GM19463 (cell line): Measurements from ENCODE around the gene TNFRSF8.

Experiments
- ATAC-seq: cut with Tn5 transposase; IDR thresholded peaks from one replicate; pipeline ENCODE4 v1.9.1; 2021; ENCODE audit warnings: mild to moderate bottlenecking, moderate library complexity; ENCODE audit not compliant: unreplicated experiment

TNFRSF8 gene

GRCh38 chr1:12140515-12141162 lies 77.5 kb downstream of the TNFRSF8 start:
- no peak for ATAC-seq

GRCh38 chr1:12141163-12141850 lies 78.2 kb downstream of the TNFRSF8 start:
- no peak for ATAC-seq

GRCh38 chr1:12142141-12142823 lies 79.2 kb downstream of the TNFRSF8 start:
- no peak for ATAC-seq

- ATAC-seq = no peak
Observed at GRCh38 chr1:12142891-12143630, 80.0 kb downstream of the TNFRSF8 start.

DNA sequence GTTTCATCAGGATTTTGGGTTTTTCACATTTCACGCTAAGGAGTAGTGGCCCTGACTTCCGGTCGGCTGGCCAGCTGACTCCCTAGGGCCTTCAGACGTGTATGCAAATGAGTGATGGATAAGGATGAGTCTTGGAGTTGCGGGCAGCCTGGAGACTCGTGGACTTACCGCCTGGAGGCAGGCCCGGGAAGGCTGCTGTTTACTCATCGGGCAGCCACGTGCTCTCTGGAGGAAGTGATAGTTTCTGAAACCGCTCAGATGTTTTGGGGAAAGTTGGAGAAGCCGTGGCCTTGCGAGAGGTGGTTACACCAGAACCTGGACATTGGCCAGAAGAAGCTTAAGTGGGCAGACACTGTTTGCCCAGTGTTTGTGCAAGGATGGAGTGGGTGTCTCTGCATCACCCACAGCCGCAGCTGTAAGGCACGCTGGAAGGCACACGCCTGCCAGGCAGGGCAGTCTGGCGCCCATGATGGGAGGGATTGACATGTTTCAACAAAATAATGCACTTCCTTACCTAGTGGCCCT lies 80.6 kb downstream of the TNFRSF8 start:
- ATAC-seq = no peak

DNA sequence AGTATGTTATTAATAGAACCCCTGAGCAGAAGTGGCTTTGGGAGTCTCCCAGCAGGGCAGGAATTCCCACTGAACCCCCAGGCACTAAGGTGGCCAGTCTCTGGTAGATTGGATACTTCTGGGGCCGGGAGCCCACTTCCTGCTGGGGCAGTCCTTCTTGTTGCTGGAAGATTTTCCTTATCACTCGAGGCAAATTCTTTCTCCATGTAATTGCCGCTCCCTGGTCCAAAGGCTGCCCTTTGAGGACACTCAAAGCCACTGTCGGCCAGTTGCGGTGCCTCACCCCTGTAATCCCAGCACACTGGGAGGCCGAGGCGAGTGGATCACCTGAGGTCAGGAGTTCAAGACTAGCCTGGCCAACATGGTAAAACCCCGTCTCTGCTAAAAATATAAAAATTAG lies 81.1 kb downstream of the TNFRSF8 start:
- no peak for ATAC-seq

DNA sequence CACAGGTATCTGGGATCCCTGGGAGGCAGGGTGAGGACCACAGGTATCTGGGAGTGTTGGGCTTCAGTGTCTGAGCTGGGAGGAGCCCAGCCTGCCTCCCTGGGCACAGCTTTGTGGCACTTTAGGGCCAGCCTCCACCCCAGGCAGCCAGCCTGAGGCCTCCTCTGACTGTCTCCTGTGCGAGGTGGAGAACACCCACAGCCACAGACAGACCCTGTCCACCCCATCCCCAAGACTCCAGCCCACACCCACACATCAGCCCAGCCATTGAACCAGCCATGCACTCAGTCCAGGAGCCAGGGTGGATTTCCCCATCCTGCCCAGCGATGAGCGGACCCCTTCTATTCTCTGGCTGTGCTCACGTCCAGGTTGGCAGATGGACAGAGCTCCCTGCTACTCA lies 81.9 kb downstream of the TNFRSF8 start:
- ATAC-seq = no peak

- ATAC-seq = no peak
Observed at GRCh38 chr1:12145616-12146342, 82.7 kb downstream of the TNFRSF8 start.

GRCh38 chr1:12146343-12147112 lies 83.4 kb downstream of the TNFRSF8 start:
- no peak for ATAC-seq

DNA sequence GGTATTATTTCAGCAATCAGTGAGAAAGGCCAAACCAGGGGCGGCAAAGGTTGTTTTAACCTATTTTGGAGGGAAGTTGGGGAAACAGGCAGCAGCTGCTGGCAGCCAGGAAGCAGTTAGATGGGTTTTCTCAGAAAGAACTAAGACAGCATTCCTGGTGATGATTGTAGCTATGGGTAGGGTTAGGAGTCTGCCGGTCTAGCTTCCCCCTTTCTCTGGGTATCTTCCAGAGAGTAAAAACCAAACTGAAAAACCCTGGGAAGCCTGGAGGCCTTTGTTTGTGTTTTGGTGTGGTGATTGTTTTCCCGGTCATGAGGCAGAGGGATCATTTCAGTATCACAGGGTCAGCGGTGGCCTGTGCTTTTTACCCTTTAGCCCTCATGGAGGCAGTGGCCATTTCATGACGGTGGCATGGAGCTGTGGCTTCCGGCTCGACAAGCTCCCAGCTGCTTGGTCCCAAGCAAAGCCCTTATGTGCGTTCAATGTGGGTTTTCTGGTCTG lies 84.1 kb downstream of the TNFRSF8 start:
- ATAC-seq = no peak

DNA sequence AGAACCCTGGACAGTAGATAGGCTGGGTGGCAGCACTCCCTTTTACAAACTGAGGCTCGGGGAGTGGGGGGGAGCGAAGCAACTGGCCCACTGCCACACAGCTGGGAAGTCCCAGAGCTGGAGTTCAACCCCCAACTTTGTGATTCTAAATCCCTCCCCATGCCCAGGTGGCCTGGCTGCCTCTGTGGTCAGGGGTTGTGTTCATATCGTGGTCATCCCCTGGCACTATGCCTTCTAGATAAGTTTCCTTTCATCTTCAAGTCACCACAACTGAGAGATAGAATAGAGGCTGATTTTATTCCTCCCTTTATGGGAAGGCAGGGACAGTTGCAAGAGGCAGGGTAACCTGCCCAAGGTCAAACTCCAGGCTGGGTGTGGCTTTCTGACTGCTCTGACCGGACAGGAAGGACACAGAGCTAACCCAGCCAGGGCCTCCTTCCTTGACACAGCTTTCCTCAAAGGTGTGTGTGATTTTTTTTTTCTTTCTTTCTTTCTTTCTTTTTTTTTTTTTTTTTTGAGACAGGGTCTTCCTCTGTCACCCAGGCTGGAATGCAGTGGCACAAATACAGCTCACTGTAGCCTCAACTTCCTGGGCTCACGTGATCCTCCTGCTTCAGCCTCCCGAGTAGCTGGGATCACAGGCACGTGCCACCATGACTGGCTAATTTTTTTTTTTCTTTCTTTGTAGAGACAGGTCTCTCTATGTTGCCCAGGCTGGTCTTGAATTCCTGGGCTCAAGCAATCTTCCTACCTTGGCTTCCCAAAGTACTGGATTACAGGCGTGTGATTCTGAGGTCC lies 85.3 kb downstream of the TNFRSF8 start:
- no peak for ATAC-seq

DNA sequence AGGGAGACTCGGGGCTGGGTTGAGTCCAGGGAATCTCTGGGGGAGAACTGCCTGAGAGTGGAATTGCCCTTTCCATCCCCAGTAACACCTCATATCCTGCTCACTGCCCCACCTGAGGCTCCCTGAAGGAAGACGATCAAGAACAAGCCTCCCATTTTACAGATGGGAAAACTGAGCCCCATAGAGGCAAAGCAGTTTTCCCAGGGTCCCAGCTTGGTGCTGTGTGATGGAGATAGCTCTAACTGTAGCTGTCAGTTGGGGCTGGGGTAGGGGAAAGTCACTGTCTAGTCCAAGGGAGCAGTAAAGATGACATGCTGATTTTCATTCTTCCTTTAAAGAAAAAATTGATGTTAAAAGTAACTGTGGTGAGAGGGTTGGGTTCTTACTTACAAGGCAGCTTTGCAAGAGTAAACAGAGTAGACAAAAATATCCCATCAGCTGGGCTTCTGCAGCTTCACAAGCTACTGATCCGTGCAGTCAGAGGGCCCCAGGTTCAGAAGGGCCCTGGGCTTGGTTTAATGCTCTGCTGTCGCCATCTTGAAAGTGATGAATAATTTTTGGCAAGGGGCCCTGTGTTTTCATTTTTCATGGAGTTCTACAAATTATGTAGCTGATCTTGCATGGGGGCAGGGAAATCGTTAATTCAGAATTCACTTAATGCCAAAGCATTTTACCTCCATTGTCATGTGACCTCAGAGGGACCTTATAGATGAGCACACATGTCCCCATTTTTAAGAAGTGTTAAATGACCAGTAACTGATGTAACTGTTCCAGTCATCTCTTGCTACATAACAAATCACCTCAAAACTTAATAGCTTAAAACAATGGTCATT lies 86.1 kb downstream of the TNFRSF8 start:
- ATAC-seq = no peak

- no peak for ATAC-seq
Observed at GRCh38 chr1:12149791-12150175, 86.7 kb downstream of the TNFRSF8 start.

DNA sequence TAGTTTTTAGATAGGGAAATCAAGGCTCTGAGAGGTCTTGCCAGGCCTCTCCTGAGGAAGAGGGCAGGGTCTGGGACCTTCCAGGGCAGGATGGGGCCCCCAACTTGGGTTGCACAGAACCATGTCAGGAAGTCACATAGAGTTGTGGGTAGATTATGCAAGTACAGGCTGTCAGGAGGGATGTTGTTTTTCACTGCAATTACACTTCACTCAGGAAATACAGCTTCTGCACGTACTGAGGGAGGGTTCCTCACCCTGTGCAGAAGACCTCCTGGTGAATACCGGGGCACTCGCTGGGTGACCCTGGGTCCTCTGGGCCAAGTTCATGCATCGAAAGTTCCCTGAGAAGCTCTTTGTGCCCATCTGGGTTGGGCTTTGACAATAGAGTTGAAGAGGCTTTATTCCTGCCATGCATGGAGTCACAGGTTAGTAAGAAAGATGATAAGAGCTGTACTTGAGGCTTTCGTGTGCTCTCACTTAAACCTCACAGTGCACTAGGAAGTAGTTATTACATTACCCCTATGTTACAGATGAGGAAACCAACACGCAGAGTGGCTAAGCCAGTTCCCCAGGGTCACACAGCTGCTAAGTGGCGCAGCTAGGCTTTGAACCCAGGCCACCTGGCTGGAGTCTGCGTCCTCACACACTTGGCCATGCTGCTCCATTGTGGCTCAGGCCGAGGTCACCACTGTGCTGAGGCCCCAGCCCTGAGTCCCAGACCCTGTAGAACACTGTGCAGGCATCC lies 87.5 kb downstream of the TNFRSF8 start:
- ATAC-seq = no peak

DNA sequence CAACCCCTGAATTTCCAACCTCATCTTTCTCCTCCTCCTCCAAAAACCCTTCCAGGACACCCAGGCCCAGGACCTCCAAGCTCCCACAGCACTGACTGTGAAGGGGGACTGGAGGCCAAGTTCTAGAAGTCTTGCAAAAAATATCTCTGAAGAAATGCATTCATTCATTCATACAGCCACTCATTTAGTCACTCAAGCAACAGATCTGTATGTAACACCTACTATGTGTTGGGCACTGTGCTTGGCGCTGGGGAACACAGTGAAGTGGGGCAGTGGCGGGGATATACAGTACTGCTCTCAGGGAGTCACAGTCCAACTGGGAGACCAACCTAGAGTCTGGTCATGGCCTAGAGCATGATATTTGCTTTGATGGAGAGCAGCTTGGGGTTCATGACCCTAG lies 88.4 kb downstream of the TNFRSF8 start:
- ATAC-seq = no peak

- peak; percentile 61 for ATAC-seq
Observed at GRCh38 chr1:12152113-12152891, 89.2 kb downstream of the TNFRSF8 start.
